IPS-20b (cell line): ENCODE measurements around the gene EFNA2.

Source experiments
- H3K27ac ChIP-seq: one replicate; pipeline ENCODE4 v1.5.1; 2013; ENCODE audit warnings: low read length
- H3K27me3 ChIP-seq: 2 replicates; pipeline ENCODE4 v1.6.1; 2013; ENCODE audit warnings: mild to moderate bottlenecking, low read length, inconsistent platforms; ENCODE audit not compliant: insufficient read depth
- H3K36me3 ChIP-seq: 2 replicates; pipeline ENCODE4 v1.6.1; 2013; ENCODE audit warnings: low read depth, mild to moderate bottlenecking, inconsistent platforms, low read length, moderate library complexity; ENCODE audit not compliant: insufficient read depth
- H3K4me1 ChIP-seq: 2 replicates; pipeline ENCODE4 v1.6.1; 2013; ENCODE audit warnings: mild to moderate bottlenecking, control low read depth, inconsistent platforms, low read length, moderate library complexity; ENCODE audit not compliant: insufficient read depth
- H3K4me3 ChIP-seq: 2 replicates; pipeline ENCODE4 v1.5.1; 2013; ENCODE audit warnings: mild to moderate bottlenecking, low read length, inconsistent platforms
- H3K9ac ChIP-seq: 2 replicates; pipeline ENCODE4 v1.6.1; 2013; ENCODE audit warnings: low read depth, mild to moderate bottlenecking, inconsistent platforms, low read length, moderate library complexity
- H3K9me3 ChIP-seq: 2 replicates; pipeline ENCODE4 v1.6.1; 2013; ENCODE audit warnings: mild to moderate bottlenecking, low read depth, low read length, inconsistent platforms; ENCODE audit not compliant: insufficient read depth

Gene EFNA2

DNA sequence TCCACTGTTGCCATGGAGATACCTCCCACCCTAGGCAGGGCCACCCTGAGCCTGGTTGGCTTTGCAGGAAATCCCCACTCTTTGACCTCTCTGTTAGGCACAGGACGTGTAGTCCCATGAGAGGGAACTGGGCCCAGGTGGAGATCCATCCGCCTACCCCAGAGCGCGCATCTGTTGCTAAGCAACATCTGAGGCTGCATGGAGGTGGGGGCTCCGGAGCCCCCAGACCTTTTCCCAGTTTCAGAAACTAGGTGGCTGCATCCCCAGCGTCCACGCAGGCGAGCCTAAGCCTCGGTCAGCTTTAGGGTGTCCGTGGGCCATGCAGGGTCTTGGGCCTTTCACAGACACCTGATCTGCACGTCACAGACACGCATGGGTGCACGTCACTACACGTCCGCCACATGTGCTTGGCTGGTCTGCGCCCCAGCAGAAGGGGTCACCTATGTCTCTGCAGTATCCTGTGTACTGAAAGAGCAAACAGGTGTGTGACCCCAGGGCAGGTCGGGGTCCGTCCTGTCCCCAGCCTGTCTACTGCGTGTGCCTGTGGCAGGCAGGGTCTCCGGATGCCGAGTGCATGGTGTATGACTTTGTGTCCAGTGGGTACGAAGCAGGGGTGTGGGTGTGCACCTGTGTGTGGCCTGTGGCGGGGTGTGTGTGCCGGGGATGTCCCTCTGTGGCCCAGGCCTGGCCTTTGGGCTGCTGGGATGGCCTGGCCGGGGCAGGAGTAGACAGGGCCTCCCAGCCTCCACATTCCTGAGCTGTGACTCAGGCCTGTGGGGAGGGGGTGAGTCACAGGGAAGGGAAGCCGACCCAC is 20.7 kb upstream of the EFNA2 start:
- H3K27me3 ChIP-seq = peaks cover 17% of the 10 kb centered on the region
- H3K9me3 ChIP-seq = no peaks in the 10 kb centered on the region
- peak overlapping the region; percentile 40; the same call in 1 of the 2 replicates for H3K4me3 ChIP-seq
- H3K4me1 ChIP-seq = peaks cover 32% of the 10 kb centered on the region
- H3K9ac ChIP-seq = no peak overlapping the region; the same call in 1 of the 2 replicates
- no peaks in the 10 kb centered on the region; the same call in 1 of the 2 replicates for H3K36me3 ChIP-seq
- H3K27ac ChIP-seq = no peak overlapping the region

DNA sequence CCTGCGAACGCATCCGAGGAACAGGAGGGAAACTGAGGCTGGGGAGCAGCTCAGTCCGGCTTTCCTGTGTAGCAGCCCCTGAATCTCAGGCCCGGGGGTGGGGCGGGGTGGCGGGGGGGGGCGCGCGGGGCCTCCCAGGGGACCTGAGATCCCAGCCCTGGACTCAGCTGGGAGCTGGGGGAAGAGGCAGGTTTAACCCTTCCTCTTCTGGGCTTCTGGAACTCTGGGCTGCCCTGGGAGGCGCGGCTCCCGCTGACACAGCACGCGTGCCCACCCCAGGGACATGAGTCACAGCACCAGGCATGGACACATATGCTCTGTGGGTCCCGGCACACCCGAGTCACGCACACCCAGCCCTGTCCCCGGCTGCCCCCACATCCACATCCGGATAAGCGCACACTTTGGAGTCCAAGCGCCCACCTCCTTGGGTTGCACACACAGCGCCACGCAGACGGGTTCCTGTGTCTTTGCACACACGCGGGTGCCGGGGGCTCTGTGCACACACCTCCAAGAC is 20.0 kb upstream of the EFNA2 start:
- Histone ChIP-seq H3K9ac (peak overlapping the region; percentile 51; the same call in 1 of the 2 replicates), H3K27me3 (peaks cover 17% of the 10 kb centered on the region), H3K36me3 (peaks cover 6% of the 10 kb centered on the region; the same call in 1 of the 2 replicates), H3K4me1 (peaks cover 32% of the 10 kb centered on the region), H3K4me3 (peak overlapping the region; percentile 75; the same call in 1 of the 2 replicates), H3K27ac (no peak overlapping the region), H3K9me3 (no peaks in the 10 kb centered on the region)

DNA sequence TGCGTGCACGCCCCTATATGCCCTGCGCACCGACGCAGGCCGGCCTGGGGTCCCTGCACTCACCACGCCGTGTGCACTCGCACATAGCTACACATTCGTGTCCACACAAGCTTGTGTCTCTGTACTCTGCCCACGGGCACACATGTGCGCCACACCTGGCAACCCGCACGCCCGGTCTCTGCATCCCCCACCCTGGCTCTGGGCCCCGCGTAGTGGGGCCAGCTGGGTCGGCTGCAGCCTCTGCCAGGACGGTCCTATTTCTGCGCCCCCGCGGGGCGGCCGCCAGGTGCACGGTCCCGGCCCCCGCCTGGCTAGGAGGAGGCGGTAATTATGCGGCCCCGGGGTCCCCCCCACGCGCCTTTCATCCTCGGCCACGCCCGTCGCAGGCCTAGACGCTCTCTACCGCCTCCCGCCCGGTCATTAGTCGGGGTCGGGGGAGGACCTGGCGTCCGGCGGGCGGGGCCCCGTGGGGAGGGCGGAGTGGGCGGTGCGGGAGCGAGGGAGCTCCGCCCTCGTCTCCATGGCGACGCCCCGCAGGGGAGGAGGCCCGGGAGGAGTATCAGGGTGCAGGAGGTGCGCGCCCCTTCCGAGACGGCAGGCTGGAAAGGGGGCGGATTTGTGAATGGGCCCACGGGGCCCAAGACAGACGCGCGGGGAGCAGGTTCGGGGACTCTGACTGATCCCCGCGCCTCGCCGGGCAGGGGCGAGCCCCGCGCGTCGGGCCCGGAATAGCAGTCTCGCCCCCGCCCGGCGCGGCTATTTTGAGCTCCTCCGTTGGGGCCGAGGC is 19.4 kb upstream of the EFNA2 start:
- H3K27ac ChIP-seq = no peak overlapping the region
- H3K4me3 ChIP-seq = peak overlapping the region; percentile 75; the same call in 1 of the 2 replicates
- peaks cover 32% of the 10 kb centered on the region for H3K4me1 ChIP-seq
- peaks cover 17% of the 10 kb centered on the region for H3K27me3 ChIP-seq
- peak overlapping the region; percentile 51; the same call in 1 of the 2 replicates for H3K9ac ChIP-seq
- peaks cover 13% of the 10 kb centered on the region for H3K36me3 ChIP-seq
- no peaks in the 10 kb centered on the region for H3K9me3 ChIP-seq

DNA sequence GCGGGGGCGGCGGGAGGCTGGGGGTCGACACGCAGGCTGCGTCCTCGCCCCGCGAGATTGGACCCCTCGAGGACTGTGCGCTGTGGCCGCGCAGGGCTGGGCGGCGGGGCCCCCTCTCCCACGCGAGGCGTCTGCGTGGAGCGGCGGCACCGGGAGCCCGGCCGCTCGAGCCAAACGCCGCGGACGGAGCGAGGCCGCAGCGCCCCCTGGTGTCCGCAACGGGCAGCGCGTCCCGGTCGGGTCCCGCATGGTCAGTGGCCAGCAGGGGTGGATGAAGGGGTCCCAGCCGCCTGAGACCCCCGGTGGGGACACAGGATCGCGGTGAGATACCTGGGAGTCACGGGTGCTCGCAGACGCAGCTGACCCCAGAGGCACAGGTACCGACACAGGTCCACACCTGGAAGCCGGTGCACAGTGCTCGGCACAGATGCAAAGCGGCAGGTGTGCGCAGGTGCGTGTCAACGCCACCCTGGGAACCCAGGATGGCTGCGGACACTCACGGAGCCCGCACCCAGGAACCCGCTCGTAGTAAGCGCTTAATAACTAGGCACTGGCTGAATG is 18.7 kb upstream of the EFNA2 start:
- Histone ChIP-seq H3K4me3 (peak overlapping the region; percentile 75), H3K27ac (no peak overlapping the region), H3K27me3 (peaks cover 17% of the 10 kb centered on the region), H3K9ac (peak overlapping the region; percentile 32; the same call in 1 of the 2 replicates), H3K4me1 (peaks cover 26% of the 10 kb centered on the region), H3K36me3 (peaks cover 19% of the 10 kb centered on the region), H3K9me3 (no peaks in the 10 kb centered on the region)

DNA sequence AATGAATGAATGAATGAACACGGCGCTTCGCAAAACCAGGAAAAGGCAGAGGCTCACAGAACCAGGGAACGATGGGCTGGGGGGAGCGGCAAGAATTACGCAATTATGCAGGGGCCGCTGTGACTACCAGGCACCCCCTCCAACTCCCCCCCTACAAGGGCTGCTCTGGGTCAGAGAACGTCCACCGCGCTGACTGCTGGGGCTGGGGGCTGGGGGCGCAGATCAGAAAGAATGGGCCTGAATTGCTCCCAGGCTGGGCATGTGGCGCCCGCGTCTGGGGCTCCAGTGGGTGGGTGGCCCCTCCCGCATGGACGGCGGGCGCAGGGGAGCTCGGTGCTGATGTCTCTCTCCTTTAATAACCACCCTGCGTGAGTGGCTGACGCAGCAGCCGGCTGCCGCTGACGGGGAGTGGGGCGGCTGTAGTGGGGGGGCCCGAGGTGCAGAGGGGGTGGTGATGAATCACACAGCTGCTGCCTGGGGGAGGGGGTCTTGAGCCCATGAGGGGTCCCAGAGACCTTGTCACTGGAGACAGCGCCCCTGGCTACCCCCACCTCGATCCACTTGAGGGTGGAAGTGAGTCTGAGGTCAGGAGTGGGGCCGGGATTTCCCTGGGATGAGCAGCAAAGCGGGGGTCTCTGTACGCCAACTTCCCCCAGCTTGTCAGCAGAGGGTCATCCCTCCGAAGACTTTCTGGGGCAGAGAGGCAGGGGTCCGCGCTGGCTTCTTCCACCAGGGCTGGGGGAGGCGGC is 18.0 kb upstream of the EFNA2 start:
- Histone ChIP-seq H3K4me3 (peak overlapping the region; percentile 75), H3K9me3 (no peaks in the 10 kb centered on the region), H3K4me1 (peaks cover 19% of the 10 kb centered on the region), H3K36me3 (peaks cover 26% of the 10 kb centered on the region), H3K27me3 (peaks cover 17% of the 10 kb centered on the region), H3K9ac (0 out of 2 replicates have a peak overlapping the region, but pooled peaks have one; percentile 32), H3K27ac (no peak overlapping the region)

DNA sequence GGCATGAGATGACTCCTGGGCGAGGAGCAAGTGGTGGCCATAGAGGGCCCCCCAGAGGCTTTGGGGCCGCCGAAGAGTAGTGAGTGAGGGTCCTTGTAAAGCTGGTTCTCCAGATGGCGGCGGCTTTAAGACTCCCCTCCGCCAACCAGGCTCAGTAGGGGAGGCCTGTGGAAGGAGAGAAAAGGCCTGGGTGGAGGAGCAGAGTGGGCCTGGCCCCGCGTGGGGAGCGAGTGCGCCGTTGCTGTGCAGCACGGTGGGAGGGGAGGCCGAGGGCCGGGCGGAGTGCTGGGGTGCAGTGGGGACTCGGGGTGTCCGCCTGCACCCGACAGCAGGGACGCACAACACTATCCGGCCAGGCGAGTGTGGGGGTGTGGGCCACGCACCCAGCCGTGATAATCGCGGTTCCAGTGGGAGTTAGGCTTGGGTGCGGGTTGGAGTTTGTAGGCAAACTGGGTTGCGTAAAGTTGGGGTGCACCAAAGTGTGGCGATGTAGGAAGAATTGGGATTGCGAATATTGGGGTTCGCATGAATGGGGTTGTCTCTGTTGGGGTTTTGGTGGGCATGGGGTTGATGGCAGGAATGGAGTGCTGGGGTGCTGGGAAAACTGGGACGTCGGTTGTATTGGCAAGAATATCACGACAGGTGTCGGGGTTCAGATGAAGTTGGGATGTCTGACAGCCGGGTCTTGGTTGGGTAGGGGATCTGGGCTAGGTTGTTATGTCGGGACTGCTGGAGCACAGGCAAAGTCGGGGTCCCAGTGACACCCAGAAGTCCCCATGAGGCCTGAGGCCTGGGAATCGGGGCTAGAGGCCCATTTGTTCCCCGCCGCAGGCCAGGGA is 17.2 kb upstream of the EFNA2 start:
- Histone ChIP-seq H3K9me3 (no peaks in the 10 kb centered on the region), H3K27me3 (peaks cover 17% of the 10 kb centered on the region), H3K9ac (no peak overlapping the region; the same call in 1 of the 2 replicates), H3K4me3 (peak overlapping the region; percentile 44), H3K27ac (no peak overlapping the region), H3K36me3 (peaks cover 34% of the 10 kb centered on the region), H3K4me1 (peaks cover 13% of the 10 kb centered on the region)

DNA sequence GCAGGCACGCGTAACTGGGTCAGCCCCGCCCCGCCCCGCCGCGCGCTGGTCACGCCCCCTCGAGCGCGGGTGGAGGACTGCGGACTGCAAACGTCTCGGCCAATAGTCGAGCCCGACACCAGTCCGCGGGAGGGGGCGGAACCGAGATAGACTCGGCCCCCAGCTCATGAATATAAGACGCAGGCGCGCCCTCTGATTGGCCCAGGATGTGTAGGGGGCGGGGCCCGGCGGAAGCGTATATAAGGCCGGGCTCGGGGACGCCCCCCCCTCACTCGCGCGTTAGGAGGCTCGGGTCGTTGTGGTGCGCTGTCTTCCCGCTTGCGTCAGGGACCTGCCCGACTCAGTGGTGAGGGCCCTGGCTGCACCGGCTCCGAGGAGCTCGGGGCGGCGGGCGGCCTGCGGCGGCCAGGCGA is 16.6 kb upstream of the EFNA2 start, which contains the start of gene CIRBP:
TSS of gene CIRBP (plus strand) at position 268 of the 413 bp plus-strand sequence. CDS start 1,602 bp downstream, outside the sequence.
- Histone ChIP-seq H3K9ac (peak within 1 kb of the TSS; percentile 97), H3K4me3 (peak within 1 kb of the TSS; percentile 94), H3K36me3 (peaks cover 40% of the 10 kb centered on the region), H3K4me1 (peaks cover 17% of the 10 kb centered on the region), H3K9me3 (no peaks in the 10 kb centered on the region), H3K27me3 (peaks cover 17% of the 10 kb centered on the region), H3K27ac (peak within 1 kb of the TSS; percentile 80)

DNA sequence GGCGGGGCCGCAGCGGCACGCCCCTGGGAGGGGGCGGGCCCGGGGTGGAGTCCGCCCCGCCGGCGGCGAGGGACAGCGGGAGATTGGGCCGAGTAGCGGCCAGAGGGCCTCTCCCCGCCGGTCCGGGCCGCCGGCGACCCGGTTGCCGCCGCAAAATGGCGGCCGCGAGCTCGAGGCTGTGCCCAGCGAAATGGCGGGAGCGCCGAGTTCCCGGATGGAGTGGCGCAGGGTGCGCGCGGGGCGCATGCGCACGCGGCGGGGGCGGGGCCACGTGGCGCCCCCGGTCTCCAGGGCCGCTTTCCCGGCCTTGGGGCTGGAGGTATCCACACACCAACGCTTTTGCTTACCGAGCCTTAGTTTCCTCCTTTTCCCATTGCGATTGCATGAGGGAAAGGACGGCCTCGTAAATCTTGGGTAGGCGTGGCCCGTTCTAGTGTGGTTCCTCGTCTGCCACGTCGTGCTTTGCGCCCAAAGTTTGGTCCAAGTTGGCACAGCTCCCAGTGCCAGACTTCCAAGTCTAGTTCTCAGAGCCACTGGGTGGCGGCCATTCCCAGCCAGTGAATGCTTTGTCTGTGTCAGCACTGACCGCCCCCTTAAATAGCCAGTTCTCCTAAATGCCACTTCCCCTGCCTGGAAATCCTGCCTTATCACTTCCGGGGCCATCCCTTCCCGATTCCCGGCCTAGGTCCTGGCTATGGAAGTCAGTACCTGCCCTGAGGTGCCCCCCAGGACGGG is 16.0 kb upstream of the EFNA2 start:
- Histone ChIP-seq H3K9me3 (no peaks in the 10 kb centered on the region), H3K4me1 (peaks cover 16% of the 10 kb centered on the region), H3K27ac (peak overlapping the region; percentile 80), H3K36me3 (peaks cover 46% of the 10 kb centered on the region), H3K4me3 (peak overlapping the region; percentile 94), H3K9ac (peak overlapping the region; percentile 97), H3K27me3 (peaks cover 17% of the 10 kb centered on the region)

DNA sequence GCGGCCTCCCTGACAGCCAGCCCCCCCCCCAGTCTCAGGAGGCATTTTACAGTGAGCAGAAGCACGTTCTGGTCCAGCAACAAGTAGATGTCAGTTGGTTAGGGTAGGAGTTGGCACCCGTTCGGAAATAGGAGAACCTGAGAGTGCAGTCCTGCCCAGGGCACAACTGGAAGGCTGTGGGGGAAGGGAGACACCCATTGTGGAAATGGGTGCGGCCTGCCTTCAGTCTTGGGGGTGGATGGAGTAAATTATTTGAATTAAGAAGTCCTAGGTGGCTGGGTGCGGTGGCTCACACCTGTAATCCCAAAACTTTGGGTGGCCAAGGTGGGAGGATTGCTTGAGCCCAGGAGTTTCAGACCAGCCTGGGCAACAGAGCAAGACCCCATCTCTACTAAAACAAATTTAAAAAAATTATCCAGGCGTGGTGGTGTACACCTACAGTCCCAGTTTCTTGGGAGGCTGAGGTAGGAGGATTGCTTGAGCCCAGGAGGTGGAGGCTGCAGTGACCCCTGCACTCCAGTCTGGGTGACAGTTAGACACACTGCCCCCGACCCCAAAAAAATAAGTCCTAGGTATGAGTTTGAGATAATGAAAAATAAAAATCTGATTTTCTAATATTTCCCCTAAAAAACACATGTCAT is 15.3 kb upstream of the EFNA2 start:
- Histone ChIP-seq H3K4me1 (peaks cover 10% of the 10 kb centered on the region), H3K9ac (peak overlapping the region; percentile 97), H3K36me3 (peaks cover 49% of the 10 kb centered on the region), H3K27me3 (peaks cover 17% of the 10 kb centered on the region), H3K9me3 (no peaks in the 10 kb centered on the region), H3K4me3 (peak overlapping the region; percentile 94), H3K27ac (peak overlapping the region; percentile 80)
